ENCODE data around the gene IMP3. TPM values are rescaled to one million over a fixed set of nuclear protein-coding genes. Genes with fewer than 3 reads are reported as not detected.
A peak's percentile ranks its signal among the peaks of the same experiment; 100 is the strongest.

IMP3 gene
- total RNA-seq, 3 donors from 2014 or later: 47.6 to 54.8 (median 50.4) TPM

GRCh38 chr15:75674366-75674765 lies 34.3 kb upstream of the IMP3 start:
- DNase-seq (no peak), ATAC-seq (no peak)
- H3K4me3 ChIP-seq: no peak overlapping the region
- TF ChIP-seq CTCF (IDR thresholded peaks at IDR 0.05): no peak
- intact Hi-C loops (cut with DNase I, micrococcal nuclease): no loop called here
- no peaks in the 10 kb centered on the region for H3K9me3 ChIP-seq
- no peaks in the 10 kb centered on the region for H3K4me1 ChIP-seq (ENCODE audit: low read depth)
- H3K36me3 ChIP-seq (ENCODE audit: low read depth): no peaks in the 10 kb centered on the region

- Histone ChIP-seq H3K4me3 (no peak overlapping the region), H3K36me3 (ENCODE audit: low read depth) (no peaks in the 10 kb centered on the region), H3K9me3 (no peaks in the 10 kb centered on the region), H3K4me1 (ENCODE audit: low read depth) (no peaks in the 10 kb centered on the region)
- TF ChIP-seq CTCF (IDR thresholded peaks at IDR 0.05): no peak
- ATAC-seq: peak; percentile 28
- DNase-seq: peak in 2 of 3 donors; percentile 43 to 77
- intact Hi-C loops (cut with DNase I, micrococcal nuclease): no loop called here
Observed at GRCh38 chr15:75673426-75674235, 33.6 kb upstream of the IMP3 start.

- intact Hi-C loops (cut with DNase I, micrococcal nuclease): no loop called here
- DNase-seq: no peak
- Histone ChIP-seq H3K4me1 (ENCODE audit: low read depth) (no peaks in the 10 kb centered on the region), H3K36me3 (ENCODE audit: low read depth) (no peaks in the 10 kb centered on the region), H3K9me3 (no peaks in the 10 kb centered on the region), H3K4me3 (no peak overlapping the region)
- peak; percentile 4 for ATAC-seq
- no peak for TF ChIP-seq CTCF (IDR thresholded peaks at IDR 0.05)
Observed at GRCh38 chr15:75672646-75673425, 32.8 kb upstream of the IMP3 start.

GRCh38 chr15:75671730-75672602 lies 31.9 kb upstream of the IMP3 start:
- H3K4me1 ChIP-seq (ENCODE audit: low read depth): peaks cover 7% of the 10 kb centered on the region
- intact Hi-C loops (cut with DNase I, micrococcal nuclease): no loop called here
- ATAC-seq: no peak
- H3K9me3 ChIP-seq: no peaks in the 10 kb centered on the region
- no peak for TF ChIP-seq CTCF (IDR thresholded peaks at IDR 0.05)
- no peak overlapping the region for H3K4me3 ChIP-seq
- H3K36me3 ChIP-seq (ENCODE audit: low read depth): no peaks in the 10 kb centered on the region
- DNase-seq: no peak

- intact Hi-C loops (cut with DNase I, micrococcal nuclease): no loop called here
- no peak for DNase-seq
- no peaks in the 10 kb centered on the region for H3K36me3 ChIP-seq (ENCODE audit: low read depth)
Observed at GRCh38 chr15:75669879-75670212, 29.8 kb upstream of the IMP3 start.

More at GRCh38 chr15:75669879-75670212, 29.8 kb upstream of the IMP3 start:
- no peak for TF ChIP-seq CTCF (IDR thresholded peaks at IDR 0.05)
- Histone ChIP-seq H3K9me3 (no peaks in the 10 kb centered on the region), H3K4me1 (ENCODE audit: low read depth) (peaks cover 24% of the 10 kb centered on the region), H3K4me3 (no peak overlapping the region)
- no peak for ATAC-seq

Data from mucosa of descending colon (tissue), 3 donors.